Subcutaneous adipose tissue (tissue), 4 donors: Measurements from ENCODE around the gene GPHN. TPM values are rescaled to one million over a fixed set of nuclear protein-coding genes. Genes with fewer than 3 reads are reported as not detected.

Source experiments
- total RNA-seq, 4 donors: library from RNA; depleted of rRNA; stranded (reverse); fragments of >200 nt; gene quantifications; one replicate each; pipeline ENCODE4 v1.1.0, GENCODE V29; 2016
- TF ChIP-seq, protein P1 (sequence below): fragments of 450-650 bp; IDR thresholded peaks from one replicate; pipeline ENCODE4 v1.5.1; 2016; ENCODE audit warnings: low read depth, mild to moderate bottlenecking, control low read depth, antibody characterized with exemption, moderate library complexity

Gene GPHN
- total RNA-seq, 4 donors from 2014 or later: 18.0 to 38.2 (median 20.5) TPM

GRCh38 chr14:67162385-67162784 lies 654.4 kb downstream of the GPHN start:
- TF ChIP-seq, protein P1, sequence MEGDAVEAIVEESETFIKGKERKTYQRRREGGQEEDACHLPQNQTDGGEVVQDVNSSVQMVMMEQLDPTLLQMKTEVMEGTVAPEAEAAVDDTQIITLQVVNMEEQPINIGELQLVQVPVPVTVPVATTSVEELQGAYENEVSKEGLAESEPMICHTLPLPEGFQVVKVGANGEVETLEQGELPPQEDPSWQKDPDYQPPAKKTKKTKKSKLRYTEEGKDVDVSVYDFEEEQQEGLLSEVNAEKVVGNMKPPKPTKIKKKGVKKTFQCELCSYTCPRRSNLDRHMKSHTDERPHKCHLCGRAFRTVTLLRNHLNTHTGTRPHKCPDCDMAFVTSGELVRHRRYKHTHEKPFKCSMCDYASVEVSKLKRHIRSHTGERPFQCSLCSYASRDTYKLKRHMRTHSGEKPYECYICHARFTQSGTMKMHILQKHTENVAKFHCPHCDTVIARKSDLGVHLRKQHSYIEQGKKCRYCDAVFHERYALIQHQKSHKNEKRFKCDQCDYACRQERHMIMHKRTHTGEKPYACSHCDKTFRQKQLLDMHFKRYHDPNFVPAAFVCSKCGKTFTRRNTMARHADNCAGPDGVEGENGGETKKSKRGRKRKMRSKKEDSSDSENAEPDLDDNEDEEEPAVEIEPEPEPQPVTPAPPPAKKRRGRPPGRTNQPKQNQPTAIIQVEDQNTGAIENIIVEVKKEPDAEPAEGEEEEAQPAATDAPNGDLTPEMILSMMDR: no peak

DNA sequence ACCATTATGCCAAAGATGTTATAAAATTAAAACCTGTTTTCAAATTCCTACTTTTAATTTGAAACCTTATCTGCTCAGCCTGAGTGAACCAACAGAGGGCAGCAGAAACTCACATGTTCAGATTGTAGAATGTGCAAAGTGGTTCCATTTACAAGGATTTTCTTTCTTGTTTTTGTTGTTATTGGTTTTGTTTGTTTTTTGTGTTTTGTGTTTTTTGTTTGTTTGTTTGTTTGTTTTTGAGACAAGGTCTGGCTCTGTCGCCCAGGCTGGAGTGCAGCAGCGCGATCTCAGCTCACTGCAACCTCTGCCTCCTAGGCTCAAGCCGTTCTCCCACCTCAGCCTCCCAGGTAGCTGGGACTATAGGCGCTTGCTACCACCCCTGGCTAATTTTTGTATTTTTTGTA lies 658.5 kb downstream of the GPHN start:
- TF ChIP-seq, protein P1: no peak

GRCh38 chr14:67167420-67168109 lies 659.6 kb downstream of the GPHN start:
- TF ChIP-seq, protein P1: no peak

DNA sequence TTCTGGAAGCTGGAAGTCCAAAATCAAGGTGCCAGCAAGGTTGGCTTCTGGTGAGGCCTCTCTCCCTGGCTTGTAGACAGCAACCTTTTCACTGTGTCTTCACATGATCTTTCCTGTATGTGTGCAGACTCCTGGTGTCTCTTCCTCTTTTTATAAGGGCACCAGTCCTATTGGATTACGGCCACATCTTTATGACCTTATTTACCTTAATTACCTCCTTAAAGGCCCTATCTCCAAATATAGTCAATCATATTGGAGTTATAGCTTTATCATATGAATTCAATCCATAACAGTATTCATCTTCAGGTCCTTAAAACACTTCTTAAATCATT lies 660.1 kb downstream of the GPHN start:
- TF ChIP-seq, protein P1: no peak

GRCh38 chr14:67170660-67171059 lies 662.7 kb downstream of the GPHN start:
- TF ChIP-seq, protein P1: no peak

- TF ChIP-seq, protein P1: no peak
These were observed 664.1 kb downstream of the GPHN start for GRCh38 chr14:67172056-67172455.

DNA sequence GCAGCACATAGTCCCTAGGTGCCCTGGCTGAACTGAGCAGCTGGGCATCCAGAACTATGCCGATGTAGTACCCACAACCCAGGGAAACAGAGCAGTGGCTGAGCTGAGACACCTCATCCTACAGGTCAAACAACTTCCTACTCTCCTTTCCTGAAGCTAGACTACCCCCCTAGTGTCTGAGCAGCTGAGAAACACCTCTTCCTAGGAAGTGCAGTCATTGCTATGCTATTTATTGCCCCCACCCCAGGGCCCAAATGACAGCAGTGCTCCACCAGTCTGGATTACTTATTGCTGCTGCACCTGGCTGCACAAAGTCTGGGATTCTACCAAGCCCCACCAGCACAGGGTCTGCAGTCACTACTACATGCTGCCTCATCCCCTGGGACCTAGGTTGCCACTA lies 664.6 kb downstream of the GPHN start:
- TF ChIP-seq, protein P1: no peak
